ENCODE measurements around the gene SORCS2.
A peak's percentile ranks its signal among the peaks of the same experiment; 100 is the strongest.

SORCS2 gene

DNA sequence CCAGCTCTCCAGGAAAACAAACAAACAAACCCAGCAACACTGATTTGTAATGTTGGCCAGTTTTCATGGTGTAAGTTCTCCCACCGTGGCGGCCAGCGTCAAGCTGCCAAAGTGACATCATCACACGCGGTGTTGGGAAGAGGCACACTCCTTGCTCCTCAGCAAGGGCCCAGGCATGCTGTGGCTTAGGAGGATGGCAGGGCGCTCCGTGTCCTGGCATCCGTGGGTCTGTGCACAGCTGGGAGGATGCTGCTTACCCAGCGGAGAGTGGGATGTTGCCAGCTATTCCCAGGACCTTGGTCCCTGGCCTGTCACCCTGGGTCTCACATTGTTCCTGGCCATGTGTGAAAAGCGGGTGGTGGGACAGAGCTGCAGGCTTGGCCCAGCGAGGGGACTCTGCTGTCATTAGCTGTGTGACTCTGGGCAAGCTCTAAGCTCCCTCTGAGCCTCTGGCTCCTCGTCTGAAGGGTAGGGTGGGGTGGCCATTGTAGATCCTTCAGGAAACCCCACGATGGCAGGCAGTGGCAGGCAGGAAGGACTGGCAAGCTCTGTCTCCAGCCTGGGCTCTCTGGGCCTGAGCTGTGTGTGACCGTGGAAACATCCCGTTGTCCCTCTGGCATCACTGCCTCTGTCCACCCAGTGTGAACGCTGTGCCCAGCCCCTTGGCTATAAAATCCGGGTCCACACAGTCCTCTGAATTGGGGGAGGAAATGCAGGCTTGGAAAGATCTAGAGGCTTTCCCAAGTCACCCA, 231.6 kb downstream of the SORCS2 start:
- no peak for FAIRE-seq
- DNase-seq (ENCODE audit: low spot score): no peak

GRCh38 chr4:7424553-7425111, 232.3 kb downstream of the SORCS2 start:
- FAIRE-seq (no peak), DNase-seq (ENCODE audit: low spot score) (no peak)

DNA sequence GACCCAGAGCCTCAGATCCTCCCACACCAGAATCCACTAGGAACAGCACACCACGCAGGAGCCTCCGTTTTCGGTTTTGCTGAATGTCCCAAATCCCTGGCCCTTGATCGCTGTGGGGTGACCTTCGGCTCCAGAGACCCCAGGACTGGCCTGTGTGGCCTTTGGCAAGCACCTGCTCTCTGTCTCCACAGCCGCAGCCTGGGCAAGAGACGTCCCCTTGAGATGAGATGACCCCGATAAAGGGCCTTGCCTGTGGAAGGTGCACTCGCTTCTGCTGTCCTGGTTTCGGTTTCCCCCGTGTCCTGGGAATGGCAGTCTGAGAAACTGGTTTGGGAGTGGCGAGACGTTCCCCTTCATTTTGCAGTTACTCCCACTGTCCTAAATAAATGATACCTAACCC, 232.8 kb downstream of the SORCS2 start:
- FAIRE-seq (no peak), DNase-seq (ENCODE audit: low spot score) (no peak)

DNA sequence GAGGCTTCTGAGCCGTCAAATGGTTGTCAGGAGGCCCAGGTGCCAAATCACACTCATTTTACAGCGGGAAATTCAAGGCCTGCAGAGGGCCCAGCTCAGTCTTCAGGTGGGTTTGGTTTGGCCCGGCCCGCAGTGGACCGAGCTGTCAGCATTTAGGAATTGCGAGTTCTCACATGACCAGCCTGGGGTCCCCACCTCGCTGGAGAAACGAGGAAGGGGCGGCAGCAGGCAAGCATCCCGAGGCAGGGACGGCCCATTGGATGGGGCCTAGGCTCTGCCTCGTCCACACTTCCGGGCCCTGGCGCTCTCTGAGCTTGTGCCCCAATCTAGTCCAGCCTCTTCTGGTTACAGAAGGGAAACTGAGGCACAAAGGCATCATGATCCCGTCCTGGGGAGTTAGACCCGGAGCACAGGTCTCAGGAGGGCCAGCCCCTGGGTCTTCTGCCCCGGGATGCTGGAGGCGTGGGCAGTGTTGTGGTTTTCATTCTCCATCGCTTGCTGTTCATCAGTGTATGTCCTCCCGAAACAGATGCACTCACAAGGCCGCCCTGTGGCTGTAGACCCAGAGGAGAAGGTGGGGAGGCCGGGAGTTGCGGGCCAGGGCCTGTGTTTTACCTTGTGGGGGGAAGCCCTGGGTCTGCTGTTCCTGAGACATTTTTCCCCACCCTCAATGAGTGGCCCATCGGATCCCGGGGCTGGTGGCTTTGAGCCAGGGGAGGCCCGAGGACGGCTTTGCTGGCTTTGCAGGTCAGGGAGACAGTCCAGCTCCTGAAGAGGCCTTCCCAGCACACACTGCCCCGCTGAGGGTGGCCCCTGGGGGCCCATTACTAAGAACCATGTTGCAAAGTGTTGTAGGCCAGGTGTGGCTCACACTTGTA, 233.5 kb downstream of the SORCS2 start:
- FAIRE-seq: no peak
- DNase-seq (ENCODE audit: low spot score): no peak

DNA sequence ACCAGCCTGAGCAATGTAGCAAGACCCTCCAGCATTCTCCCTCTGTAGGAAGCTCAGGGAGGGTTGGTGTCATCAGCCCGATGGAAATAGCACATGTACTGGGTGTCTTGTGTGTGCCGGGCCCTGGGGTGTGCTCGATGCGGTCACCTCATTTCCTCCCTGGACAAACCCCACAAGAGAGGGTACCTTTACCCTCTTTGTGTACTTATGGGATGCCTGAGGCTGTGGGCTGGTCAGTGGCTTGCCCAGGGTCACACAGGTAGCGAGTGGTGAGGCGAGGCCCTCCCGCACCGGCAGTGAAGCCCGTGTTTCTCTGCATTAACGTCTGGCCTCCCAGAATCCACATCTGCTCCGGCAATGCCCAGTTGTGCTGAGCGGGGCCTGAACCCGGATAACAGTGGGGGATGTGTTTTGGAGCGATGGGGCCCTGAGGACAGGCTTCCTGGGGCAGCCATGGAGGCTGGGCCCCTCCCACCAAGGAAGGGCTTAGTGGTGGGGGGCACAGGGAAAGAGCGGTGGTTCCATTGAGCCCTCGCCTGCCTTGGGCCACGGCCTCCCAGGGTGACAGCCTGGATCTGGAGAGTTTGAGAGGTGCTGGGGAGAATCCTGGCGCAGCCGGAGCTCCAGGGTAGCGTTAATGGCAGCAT, 234.3 kb downstream of the SORCS2 start:
- DNase-seq (ENCODE audit: low spot score): no peak
- FAIRE-seq: no peak

DNA sequence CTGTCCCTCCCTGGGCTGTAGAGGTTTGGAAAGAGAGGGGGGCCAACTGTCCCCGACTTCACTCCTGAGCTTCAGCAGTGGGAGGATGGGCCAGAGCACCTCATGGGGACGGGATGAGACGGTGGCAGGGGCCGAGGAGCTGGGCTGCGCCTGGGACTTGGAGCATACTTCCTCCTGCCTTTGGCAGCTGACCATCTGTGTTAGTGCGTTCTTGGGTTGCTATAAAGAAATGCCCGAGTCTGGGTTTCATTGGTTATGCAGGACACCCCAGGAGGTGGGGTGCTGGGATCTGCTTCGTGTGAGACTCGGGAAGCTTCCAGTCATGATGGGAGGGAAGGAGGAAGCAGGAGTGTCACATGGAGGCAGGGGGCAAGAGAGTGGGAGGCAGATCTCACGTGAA, 235.0 kb downstream of the SORCS2 start:
- FAIRE-seq (no peak), DNase-seq (ENCODE audit: low spot score) (no peak)

DNA sequence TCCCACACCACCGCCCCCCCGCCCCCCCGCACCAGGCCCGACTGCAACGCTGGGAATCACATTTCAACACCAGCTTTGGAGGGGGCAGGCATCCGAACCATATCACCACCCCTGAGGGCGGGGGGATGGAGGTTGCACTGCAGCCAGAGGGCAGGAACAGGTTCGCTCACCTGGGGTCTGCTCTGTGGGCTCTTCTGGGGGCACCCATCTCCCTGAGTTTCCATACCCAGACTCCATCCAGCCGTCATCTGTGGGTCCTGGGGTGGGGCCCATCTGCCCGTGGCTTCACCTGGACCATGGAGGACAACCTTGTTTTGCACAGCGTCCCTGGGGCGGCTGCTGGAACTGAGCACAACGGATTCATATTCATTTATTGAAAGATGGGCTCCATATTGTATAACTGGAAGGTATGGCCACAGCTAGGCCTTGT, 235.5 kb downstream of the SORCS2 start:
- FAIRE-seq (no peak), DNase-seq (ENCODE audit: low spot score) (no peak)

DNA sequence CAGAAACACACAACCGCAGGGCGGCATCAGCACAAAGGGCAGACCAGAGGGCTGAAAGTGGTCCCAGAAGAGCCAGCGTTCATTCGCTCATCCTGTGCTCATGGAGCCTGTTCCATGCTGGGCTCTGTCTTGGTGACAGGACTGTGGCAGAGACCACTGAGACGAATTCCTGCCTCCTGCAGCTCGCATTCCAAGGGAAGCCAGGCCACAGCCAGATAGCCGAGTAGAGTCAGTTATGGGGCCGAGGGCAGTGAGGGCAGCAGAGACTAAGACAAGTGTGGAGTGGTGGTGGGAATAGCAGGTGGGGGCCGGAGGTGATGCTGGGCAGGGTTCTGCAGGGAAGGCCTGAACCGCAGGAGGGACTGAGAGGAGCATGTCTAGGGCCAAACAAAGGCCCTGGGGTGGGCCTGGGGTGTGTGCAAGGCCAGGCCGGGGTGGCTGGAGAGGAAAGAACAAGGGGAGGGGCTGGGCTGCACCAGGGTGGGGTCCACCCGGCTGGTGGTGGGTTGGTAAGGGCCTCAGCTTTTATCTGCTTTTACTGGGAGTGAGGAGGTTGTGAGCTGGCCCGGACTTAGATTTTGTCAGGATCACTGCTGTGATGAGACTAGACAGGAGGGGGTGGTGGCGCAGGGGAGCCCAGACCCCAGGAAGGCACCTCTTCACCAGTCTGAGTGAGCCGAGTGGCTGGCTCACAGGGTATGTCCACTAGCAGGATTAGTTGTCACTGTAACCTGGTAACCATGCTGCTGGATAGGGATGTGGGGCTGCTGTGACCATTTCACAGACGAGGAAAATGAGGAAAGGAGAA, 236.1 kb downstream of the SORCS2 start:
- FAIRE-seq (no peak), DNase-seq (ENCODE audit: low spot score) (no peak)

GRCh38 chr4:7429069-7429416, 236.7 kb downstream of the SORCS2 start:
- no peak for FAIRE-seq
- no peak for DNase-seq (ENCODE audit: low spot score)

- no peak for FAIRE-seq
Observed at GRCh38 chr4:7429601-7430078, 237.3 kb downstream of the SORCS2 start.

GRCh38 chr4:7430368-7430964, 238.1 kb downstream of the SORCS2 start:
- DNase-seq (ENCODE audit: low spot score): peak; percentile 66
- FAIRE-seq: no peak

More at GRCh38 chr4:7429601-7430078, 237.3 kb downstream of the SORCS2 start:
- no peak for DNase-seq (ENCODE audit: low spot score)

DNA sequence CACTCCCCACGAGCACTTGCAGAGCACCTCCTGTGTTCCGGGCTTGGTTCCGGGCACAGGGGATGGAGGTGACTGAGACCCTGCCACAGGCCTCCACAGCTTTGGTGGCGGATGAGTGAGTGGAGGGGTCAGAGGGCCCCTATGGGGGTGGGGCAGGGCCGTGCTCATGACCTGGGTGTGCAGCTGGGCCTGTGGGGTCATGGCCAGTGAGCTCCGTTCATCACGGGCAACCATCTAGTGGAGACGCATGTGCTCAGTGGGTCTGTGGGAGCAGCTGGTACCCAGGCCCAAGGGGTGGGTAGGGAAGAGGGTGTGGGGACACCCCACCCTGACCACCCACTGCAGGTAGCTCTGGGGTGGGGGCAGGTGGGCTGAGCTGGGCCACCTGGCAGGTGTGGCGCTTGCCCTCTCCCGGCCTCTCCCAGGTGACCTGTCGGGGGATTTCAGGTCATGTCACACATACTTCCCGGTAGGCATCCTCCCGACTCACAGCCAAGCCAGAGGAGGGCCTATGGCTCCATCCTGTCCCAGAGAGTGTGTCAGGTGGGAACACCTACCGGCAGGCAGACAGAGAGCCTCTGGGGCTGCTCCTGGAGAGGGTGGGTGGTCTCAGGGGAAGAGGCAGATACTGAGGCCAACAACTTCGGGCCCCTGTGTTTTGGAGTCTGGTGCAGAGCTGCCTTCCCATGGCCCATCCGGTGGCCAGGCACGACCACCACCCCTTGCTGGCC, 238.8 kb downstream of the SORCS2 start:
- DNase-seq (ENCODE audit: low spot score) (no peak), FAIRE-seq (no peak)

- DNase-seq (ENCODE audit: low spot score) (no peak), FAIRE-seq (no peak)
Observed at GRCh38 chr4:7431696-7432530, 239.6 kb downstream of the SORCS2 start.

GRCh38 chr4:7432531-7433375, 240.4 kb downstream of the SORCS2 start:
- FAIRE-seq (no peak), DNase-seq (ENCODE audit: low spot score) (no peak)

DNA sequence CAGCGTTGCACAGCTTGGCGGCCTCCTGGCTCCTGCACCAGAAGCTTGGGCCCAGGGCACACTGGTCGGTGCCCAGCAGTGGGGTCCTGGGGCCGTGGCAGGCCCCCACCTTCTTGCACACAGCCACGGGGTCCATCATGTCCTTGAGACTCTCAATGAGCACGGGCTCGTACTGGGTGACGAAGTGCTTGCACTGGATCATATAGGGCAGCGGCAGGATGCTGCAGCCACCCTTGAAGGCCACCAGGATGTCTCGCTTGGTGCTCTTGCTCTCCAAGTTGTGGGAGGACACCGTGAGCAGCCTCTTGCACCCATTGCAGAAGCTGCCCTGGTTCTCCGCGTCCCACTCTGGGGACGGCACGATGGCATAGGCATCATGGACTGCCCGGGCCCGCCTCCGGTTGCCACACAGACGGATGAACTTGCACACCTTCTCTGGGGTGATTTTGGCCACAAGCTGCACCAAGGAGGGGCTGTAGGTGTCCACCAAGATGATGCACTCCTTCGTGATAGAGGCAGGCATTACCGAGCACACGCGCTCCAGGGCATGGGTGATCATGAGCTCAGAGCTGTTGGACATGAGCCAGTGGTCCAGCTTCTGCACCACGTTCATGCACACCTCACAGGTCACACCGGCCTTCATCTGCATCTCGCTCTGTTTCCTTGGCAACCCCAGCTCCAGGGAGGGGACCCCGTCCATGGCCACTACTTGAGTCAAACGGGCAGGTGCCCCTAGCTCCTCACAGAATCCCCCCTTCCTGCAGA, 241.2 kb downstream of the SORCS2 start:
- FAIRE-seq: no peak

DNA sequence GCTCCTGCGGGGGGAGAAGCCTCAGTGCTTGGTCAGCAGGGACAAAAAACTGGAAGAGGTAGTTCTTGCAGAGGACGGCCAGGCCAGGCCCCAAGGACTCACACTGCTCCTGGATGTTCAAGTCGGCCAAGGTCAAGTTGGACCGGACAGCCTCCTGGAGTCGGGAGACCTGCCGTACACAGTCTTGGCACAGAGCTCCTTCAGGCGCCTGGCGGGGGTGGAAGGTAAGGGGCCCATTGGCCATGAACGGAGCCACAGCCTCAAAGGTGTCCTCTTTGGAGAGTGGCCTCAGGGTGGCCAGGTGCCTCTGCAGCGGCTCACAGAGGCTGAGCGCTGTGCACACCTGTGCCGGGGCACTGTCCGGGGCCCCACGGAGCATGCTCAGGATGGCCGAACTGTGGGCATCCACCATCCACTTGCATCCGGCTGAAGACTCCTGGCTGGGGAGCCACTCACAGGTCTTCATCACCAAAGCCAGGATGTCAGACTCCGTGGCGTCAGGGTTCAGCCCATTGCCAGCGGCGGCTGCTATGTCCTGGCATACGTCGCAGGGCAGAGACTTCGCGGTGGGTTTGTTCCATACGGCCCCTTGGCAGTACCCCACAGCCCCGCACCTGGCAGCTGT, 241.9 kb downstream of the SORCS2 start:
- DNase-seq (ENCODE audit: low spot score): no peak
- FAIRE-seq: no peak

More for the DNA sequence above, 241.2 kb downstream of the SORCS2 start:
- DNase-seq (ENCODE audit: low spot score): no peak

DNA sequence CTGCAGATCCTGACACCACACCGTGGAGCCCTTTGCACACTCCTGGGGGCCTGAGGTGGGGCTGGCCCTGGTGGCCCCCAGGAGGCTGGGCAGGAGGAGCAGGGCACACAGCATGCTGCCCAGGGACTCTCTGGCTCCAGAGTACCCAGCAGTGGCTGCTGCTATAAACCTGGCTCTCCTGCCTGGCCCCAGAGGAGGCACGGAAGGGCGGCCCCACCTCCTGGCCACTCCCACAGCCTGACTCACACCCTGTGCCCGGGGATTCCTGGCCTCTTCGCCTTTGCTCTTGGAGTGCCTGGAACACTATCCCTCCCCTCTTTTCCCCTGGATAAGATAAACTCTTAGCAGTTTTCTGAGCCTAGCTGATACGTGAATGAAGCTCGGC, 242.4 kb downstream of the SORCS2 start, which contains the start of gene PSAPL1:
TSS of gene PSAPL1 (minus strand) at position 165 of the 385 bp plus-strand sequence. CDS start at position 114, 51 bp downstream.
- peak; percentile 88 for DNase-seq (ENCODE audit: low spot score)
- no peak for FAIRE-seq
